ENCODE results near the gene RAMP1. TPM values are rescaled to one million over a fixed set of nuclear protein-coding genes. Genes with fewer than 3 reads are reported as not detected.

The RAMP1 gene
- total RNA-seq, 6 donors from 2014 or later = 3.4 to 14.4 (median 9.9) TPM

DNA sequence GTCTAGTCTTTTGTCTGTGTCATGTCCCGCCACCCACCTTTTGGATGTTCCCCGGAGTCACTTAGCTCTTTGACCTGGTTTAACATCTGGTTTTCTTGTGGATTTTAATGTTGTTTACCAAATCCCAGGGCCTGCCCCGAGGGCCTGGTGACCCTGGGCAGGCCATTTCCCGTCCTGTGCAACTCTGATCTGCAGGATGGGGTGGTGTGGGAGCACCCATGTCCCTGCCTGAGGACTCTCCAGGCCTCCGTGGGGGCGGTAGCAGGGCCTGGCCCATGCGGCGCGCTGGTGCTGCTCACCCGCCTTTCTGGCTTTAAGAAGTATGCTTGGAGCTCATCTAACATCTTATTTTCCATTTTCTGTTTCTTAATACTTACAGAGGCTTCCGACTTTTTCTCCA is 10.7 kb downstream of the RAMP1 start:
- ATAC-seq (ENCODE audit: low FRiP score in 2 of 2) (no peak), DNase-seq (peak in 1 of 2 donors; percentile 74)
- Histone ChIP-seq H3K9me3 (no peaks in the 10 kb centered on the region), H3K36me3 (no peaks in the 10 kb centered on the region), H3K4me3 (no peak overlapping the region), H3K27ac (no peak overlapping the region), H3K27me3 (no peaks in the 10 kb centered on the region), H3K4me1 (peaks cover 0 to 7% (median 0%) of the 10 kb centered on the region in 4 donors)
- TF ChIP-seq POLR2A (IDR thresholded peaks at IDR 0.05) (no peak), POLR2AphosphoS5 (IDR thresholded peaks at IDR 0.05) (no peak), EP300 (IDR thresholded peaks at IDR 0.05) (no peak)
- TF ChIP-seq, protein P1, sequence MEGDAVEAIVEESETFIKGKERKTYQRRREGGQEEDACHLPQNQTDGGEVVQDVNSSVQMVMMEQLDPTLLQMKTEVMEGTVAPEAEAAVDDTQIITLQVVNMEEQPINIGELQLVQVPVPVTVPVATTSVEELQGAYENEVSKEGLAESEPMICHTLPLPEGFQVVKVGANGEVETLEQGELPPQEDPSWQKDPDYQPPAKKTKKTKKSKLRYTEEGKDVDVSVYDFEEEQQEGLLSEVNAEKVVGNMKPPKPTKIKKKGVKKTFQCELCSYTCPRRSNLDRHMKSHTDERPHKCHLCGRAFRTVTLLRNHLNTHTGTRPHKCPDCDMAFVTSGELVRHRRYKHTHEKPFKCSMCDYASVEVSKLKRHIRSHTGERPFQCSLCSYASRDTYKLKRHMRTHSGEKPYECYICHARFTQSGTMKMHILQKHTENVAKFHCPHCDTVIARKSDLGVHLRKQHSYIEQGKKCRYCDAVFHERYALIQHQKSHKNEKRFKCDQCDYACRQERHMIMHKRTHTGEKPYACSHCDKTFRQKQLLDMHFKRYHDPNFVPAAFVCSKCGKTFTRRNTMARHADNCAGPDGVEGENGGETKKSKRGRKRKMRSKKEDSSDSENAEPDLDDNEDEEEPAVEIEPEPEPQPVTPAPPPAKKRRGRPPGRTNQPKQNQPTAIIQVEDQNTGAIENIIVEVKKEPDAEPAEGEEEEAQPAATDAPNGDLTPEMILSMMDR (IDR thresholded peaks at IDR 0.05) = no peak
- WGBS, 2 donors = 84 to 94% methylated on average over 11 of the region's 11 CpGs

DNA sequence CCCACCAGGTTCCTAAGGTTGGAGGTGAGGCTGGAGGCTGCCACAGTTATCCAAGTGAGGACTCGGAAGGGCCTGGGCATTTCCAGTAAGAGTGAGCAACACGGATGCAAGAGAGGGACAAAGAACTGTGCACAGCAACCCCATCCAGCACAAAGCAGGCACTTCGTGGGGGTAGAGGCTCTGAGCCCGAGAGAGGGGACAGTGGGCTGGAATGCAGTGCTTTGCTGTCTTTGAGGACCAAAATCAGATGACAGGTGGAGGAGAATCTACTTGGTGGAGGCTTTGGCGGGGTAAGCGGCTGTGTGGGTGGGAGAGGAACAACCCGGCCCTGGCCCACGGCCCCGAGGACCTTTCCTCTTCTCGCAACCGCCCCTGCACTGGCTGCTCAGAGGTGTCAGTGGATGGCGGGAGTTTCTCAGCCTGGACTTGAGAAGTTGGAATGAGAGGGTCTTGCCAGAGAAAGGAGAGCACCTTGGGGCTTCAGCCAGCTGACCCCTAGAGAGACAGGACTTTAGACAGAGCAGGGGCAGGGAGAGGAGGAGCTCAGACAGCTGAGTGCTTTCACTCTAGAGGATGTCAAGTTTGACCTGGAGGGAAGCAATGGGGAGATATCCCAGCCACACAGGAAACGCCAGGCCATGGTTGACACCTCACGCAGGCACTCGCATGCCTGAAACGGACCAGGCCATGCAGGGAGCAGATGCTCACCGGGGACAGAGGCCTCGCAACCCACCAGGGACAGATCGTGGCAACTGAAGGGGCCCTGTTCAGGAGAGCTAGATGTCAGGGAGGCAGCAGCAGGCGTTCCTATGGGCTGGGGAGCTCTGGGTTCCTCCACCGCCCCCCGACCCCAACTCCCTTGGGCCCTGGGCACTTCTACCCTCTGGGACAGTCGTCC is 11.6 kb downstream of the RAMP1 start:
- no peak overlapping the region for H3K27ac ChIP-seq
- no peaks in the 10 kb centered on the region for H3K36me3 ChIP-seq
- ATAC-seq (ENCODE audit: low FRiP score in 2 of 2) = no peak
- WGBS, 2 donors = 76 to 79% methylated on average over 21 to 23 of the region's 23 CpGs
- peaks cover 0 to 7% (median 0%) of the 10 kb centered on the region in 4 donors for H3K4me1 ChIP-seq
- H3K27me3 ChIP-seq = no peaks in the 10 kb centered on the region
- TF ChIP-seq, protein P1 (IDR thresholded peaks at IDR 0.05) = no peak
- TF ChIP-seq EP300 (IDR thresholded peaks at IDR 0.05) (no peak), POLR2AphosphoS5 (IDR thresholded peaks at IDR 0.05) (no peak), POLR2A (IDR thresholded peaks at IDR 0.05) (no peak)
- H3K4me3 ChIP-seq = no peak overlapping the region
- no peak for DNase-seq
- H3K9me3 ChIP-seq = no peaks in the 10 kb centered on the region

DNA sequence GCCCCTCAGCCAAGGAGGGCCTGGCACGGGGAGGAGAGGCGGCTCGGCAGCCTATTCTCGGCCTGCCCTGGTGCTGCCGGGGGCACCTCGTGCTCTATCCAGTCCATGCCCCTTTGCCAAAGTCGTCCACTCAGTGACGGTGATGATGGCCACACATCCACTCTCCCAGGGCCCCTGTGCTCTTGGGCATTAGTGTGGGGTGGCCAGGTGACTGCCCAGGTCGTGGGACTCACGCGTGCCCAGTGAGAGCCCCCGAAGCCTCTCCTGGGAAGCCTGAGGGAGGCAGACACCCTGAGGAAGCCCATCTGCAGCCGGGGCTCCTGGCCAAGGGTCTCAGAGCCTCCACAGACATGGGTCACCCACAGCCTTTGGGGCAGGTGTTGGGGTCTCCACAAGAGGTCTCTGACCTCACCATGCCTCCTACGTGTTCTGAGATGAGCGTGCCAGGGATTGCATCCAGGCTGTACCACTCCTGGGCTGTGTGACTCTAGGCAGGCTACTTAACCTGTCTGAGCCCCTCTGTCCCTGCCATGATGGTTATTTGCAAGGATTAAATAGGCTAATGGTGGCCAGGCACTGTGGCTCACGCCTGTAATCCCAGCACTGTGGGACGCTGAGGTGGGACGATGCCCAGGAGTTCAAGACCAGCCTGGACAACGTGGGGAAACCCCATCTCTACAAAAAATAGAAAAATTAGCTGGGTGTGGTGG is 12.9 kb downstream of the RAMP1 start:
- Histone ChIP-seq H3K27ac (no peak overlapping the region), H3K9me3 (no peaks in the 10 kb centered on the region), H3K27me3 (no peaks in the 10 kb centered on the region), H3K4me3 (no peak overlapping the region), H3K36me3 (no peaks in the 10 kb centered on the region), H3K4me1 (peaks cover 0 to 7% (median 0%) of the 10 kb centered on the region in 4 donors)
- 75 to 89% methylated on average over 9 to 15 of the region's 19 CpGs for WGBS, 2 donors
- ATAC-seq (ENCODE audit: low FRiP score in 2 of 2) (no peak), DNase-seq (peak in 1 of 2 donors; percentile 56)
- no peak for TF ChIP-seq EP300 (IDR thresholded peaks at IDR 0.05)
- no peak for TF ChIP-seq POLR2AphosphoS5 (IDR thresholded peaks at IDR 0.05)
- no peak for TF ChIP-seq POLR2A (IDR thresholded peaks at IDR 0.05)
- TF ChIP-seq, protein P1 (IDR thresholded peaks at IDR 0.05) = no peak

DNA sequence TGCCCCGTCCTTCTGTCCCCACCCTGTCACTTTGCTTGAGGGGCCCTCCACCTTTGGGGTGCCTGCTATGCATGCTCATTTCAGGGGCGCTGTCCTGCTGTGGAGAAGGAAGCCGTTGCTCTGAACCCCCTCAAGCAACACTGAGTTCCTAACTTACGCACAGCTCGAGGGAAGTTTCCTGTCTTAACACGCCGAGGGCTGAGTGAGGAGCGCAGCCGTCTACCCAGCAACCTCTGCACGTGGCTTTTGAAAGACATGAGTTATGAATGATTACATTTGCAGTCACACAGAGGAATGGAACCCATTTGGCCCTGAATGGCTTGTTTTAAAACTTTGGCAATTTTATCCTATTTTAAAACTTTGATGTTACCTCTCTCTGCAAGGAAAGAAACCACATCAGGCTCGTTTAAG is 14.0 kb downstream of the RAMP1 start:
- H3K36me3 ChIP-seq = no peaks in the 10 kb centered on the region
- H3K27me3 ChIP-seq = no peaks in the 10 kb centered on the region
- no peak overlapping the region for H3K4me3 ChIP-seq
- WGBS, 2 donors = 39 to 41% methylated on average over 10 to 11 of the region's 11 CpGs
- no peak overlapping the region for H3K27ac ChIP-seq
- no peaks in the 10 kb centered on the region for H3K9me3 ChIP-seq
- no peak for TF ChIP-seq POLR2AphosphoS5 (IDR thresholded peaks at IDR 0.05)
- TF ChIP-seq, protein P1 (IDR thresholded peaks at IDR 0.05) = no peak
- TF ChIP-seq EP300 (IDR thresholded peaks at IDR 0.05) = no peak
- TF ChIP-seq POLR2A (IDR thresholded peaks at IDR 0.05) = no peak
- no peak for DNase-seq
- peaks cover 0 to 7% (median 0%) of the 10 kb centered on the region in 4 donors for H3K4me1 ChIP-seq
- no peak for ATAC-seq (ENCODE audit: low FRiP score in 2 of 2)
